Heart left ventricle (tissue), 16 donors: ENCODE results near the gene ABCB4. TPM values are rescaled to one million over a fixed set of nuclear protein-coding genes. Genes with fewer than 3 reads are reported as not detected.

Experiments used
- ATAC-seq, 4 donors: fragments of 200-7000 bp; cut with Tn5 transposase; one replicate each; pipeline ENCODE4 v1.9.1; 2020 to 2022; ENCODE audit warnings: moderate library complexity in 4 of 4, mild to moderate bottlenecking in 3 of 4, moderate number of reproducible peaks in 1 of 4
- DNase-seq, 5 donors: peaks; one replicate each; pipeline ENCODE4 v3.0.0-alpha.2; 2020
- H3K27ac ChIP-seq, 12 donors: fragments of 200-600 bp; sonication (generic) in 4 of 12; one replicate each; pipeline versions ENCODE4 v1.5.0 to v1.8.0; 2016 to 2022; ENCODE audit warnings: mild to moderate bottlenecking in 2 of 12
- H3K27me3 ChIP-seq, 9 donors: fragments of 200-600 bp; sonication (generic) in 2 of 9; one replicate each; pipeline versions ENCODE4 v1.5.1 to v1.8.0; 2016 to 2022; ENCODE audit warnings: mild to moderate bottlenecking in 3 of 9
- H3K36me3 ChIP-seq, 9 donors: fragments of 200-600 bp; sonication (generic) in 2 of 9; one replicate each; pipeline versions ENCODE4 v1.5.0 to v1.8.0; 2018 to 2022; ENCODE audit warnings: mild to moderate bottlenecking in 2 of 9
- H3K4me1 ChIP-seq, 12 donors: fragments of 200-600 bp; sonication (generic) in 4 of 12; one replicate each; pipeline versions ENCODE4 v1.5.0 to v1.8.0; 2016 to 2022; ENCODE audit warnings: mild to moderate bottlenecking in 3 of 12
- H3K4me3 ChIP-seq, 12 donors: fragments of 200-600 bp; sonication (generic) in 4 of 12; one replicate each; pipeline versions ENCODE4 v1.5.0 to v1.8.0; 2017 to 2022; ENCODE audit warnings: mild to moderate bottlenecking in 9 of 12, moderate library complexity in 4 of 12
- H3K9me3 ChIP-seq, 12 donors: fragments of 200-600 bp; sonication (generic) in 4 of 12; one replicate each; pipeline versions ENCODE4 v1.5.0 to v1.8.0; 2016 to 2022; ENCODE audit warnings: mild to moderate bottlenecking in 1 of 12
- CTCF ChIP-seq, 12 donors: fragments of 200-600 bp; sonication (generic) in 4 of 12; IDR thresholded peaks; one replicate each; pipeline versions ENCODE4 v1.5.0 to v1.8.0; 2018 to 2022; ENCODE audit warnings: antibody characterized with exemption in 12 of 12, mild to moderate bottlenecking in 5 of 12
- POLR2A ChIP-seq, 2 donors: fragments of 450-650 bp; IDR thresholded peaks; one replicate each; pipeline ENCODE4 v1.6.1; 2017; ENCODE audit warnings: antibody characterized with exemption in 2 of 2, mild to moderate bottlenecking in 2 of 2, moderate library complexity in 2 of 2
- WGBS, 4 donors: extraction: QIAGEN DNeasy Blood & Tissue Kit in 2 of 4; methylation state at CpG; one replicate each; pipeline versions ENCODE4 v1.1.5 to v1.1.7; 2013 to 2018; 5-methylcytosine and 5-hydroxymethylcytosine counted together
- intact Hi-C, 10 donors: fragments of 100-400 bp; cut with DNase I; formaldehyde crosslinking; loops; one replicate each; pipeline versions ENCODE4 v1.11.1 to v1.14.2; 2022
- polyA plus RNA-seq, 2 donors: library from polyadenylated mRNA; stranded (reverse); fragments of 200-250 nt; gene quantifications; one replicate each; pipeline ENCODE4 v1.2.3, GENCODE V29; 2013
- total RNA-seq, 9 donors: library from RNA; depleted of rRNA in 2 of 9; stranded (reverse); fragments of >200 nt in 2 of 9; fragmentation: NEBNext Ultra II Directional in 3 of 9; extraction: Animal tissue kit (Norgen Biotek cat#: 25700) in 3 of 9; gene quantifications; one replicate each; pipeline versions ENCODE4 v1.1.0 to v1.2.4, GENCODE V29; 2016 to 2023
- donor health status: ischemic (EF 13 %, LVEDD 7.1; RV severe dilation, severe dysfunction).
- donor health status: healthy with polysubstance abuse.
- donor health status: DM: no; HTN: yes; CAD: no.
- donor health status: DM: no; HTN: no; CAD: no.
- donor health status: ischemic (EF 25% LVEDD 6.9; RV normal size, moderate dysfunction).
- donor health status: ischemic (EF 25% LVEDD 5.7; RV mildly dilated, moderate dysfunction).
- donor health status: healthy.
- donor health status: DM: yes; HTN: yes; CAD: no.
- donor health status: ischemic (EF 35%, LVEDD 5.7; RV mildly dilated, moderate dysfunction).
- donor health status: nonischemic (EF 11% LVEDD 7.7; RV severe dilation, severe dysfunction).
- donor health status: DM: yes; HTN: yes; CAD: no.
- donor health status: PGD.
- donor health status: ischemic (EF 29% LVEDD 5.4; RV normal size, mild dysfunction).
- donor health status: nonischemic (EF 23%, LVEDD 6.1; RV moderate dilation, normal function).

Gene ABCB4
- total and polyA plus RNA-seq, 11 donors: 0.87 to 9.6 (median 6.8) TPM

GRCh38 chr7:87398446-87398845, 77.0 kb downstream of the ABCB4 start:
- no peaks in the 10 kb centered on the region for H3K27me3 ChIP-seq
- ATAC-seq (no peak), DNase-seq (no peak)
- no peak overlapping the region for H3K27ac ChIP-seq
- no peaks in the 10 kb centered on the region for H3K9me3 ChIP-seq
- WGBS, 4 donors: 92 to 97% (median 95%) methylated on average over 2 of the region's 2 CpGs
- intact Hi-C loops: no loop called here
- no peak overlapping the region for H3K4me3 ChIP-seq
- H3K36me3 ChIP-seq: peaks cover 0 to 78% (median 22%) of the 10 kb centered on the region in 9 donors
- no peak for TF ChIP-seq POLR2A (IDR thresholded peaks at IDR 0.05)
- no peak for TF ChIP-seq CTCF (IDR thresholded peaks at IDR 0.05)
- no peaks in the 10 kb centered on the region for H3K4me1 ChIP-seq

- Histone ChIP-seq H3K9me3 (no peaks in the 10 kb centered on the region), H3K4me1 (no peaks in the 10 kb centered on the region), H3K27me3 (no peaks in the 10 kb centered on the region), H3K36me3 (peaks cover 0 to 78% (median 33%) of the 10 kb centered on the region in 9 donors), H3K27ac (no peak overlapping the region), H3K4me3 (no peak overlapping the region)
- DNase-seq (no peak), ATAC-seq (no peak)
- intact Hi-C loops: no loop called here
- no peak for TF ChIP-seq CTCF (IDR thresholded peaks at IDR 0.05)
- no peak for TF ChIP-seq POLR2A (IDR thresholded peaks at IDR 0.05)
- WGBS, 4 donors: 88 to 100% (median 96%) methylated on average over 1 of the region's 1 CpG
These were observed 79.9 kb downstream of the ABCB4 start for GRCh38 chr7:87395442-87396020.

- WGBS, 4 donors: 88 to 92% (median 91%) methylated on average over 8 of the region's 8 CpGs
- ATAC-seq (no peak), DNase-seq (no peak)
- Histone ChIP-seq H3K4me1 (no peaks in the 10 kb centered on the region), H3K9me3 (no peaks in the 10 kb centered on the region), H3K27me3 (no peaks in the 10 kb centered on the region), H3K27ac (no peak overlapping the region), H3K36me3 (peaks cover 0 to 73% (median 30%) of the 10 kb centered on the region in 9 donors), H3K4me3 (no peak overlapping the region)
- intact Hi-C loops: no loop called here
- no peak for TF ChIP-seq CTCF (IDR thresholded peaks at IDR 0.05)
- TF ChIP-seq POLR2A (IDR thresholded peaks at IDR 0.05): no peak
These were observed 84.3 kb downstream of the ABCB4 start for GRCh38 chr7:87391020-87391701.

GRCh38 chr7:87380905-87381304, 94.6 kb downstream of the ABCB4 start:
- intact Hi-C loops: no loop called here
- no peak for TF ChIP-seq POLR2A (IDR thresholded peaks at IDR 0.05)
- no peak for TF ChIP-seq CTCF (IDR thresholded peaks at IDR 0.05)
- H3K4me3 ChIP-seq: no peak overlapping the region
- WGBS, 4 donors: 80 to 85% (median 81%) methylated on average over 5 of the region's 5 CpGs
- peaks cover 0 to 79% (median 18%) of the 10 kb centered on the region in 9 donors for H3K36me3 ChIP-seq
- H3K27ac ChIP-seq: no peak overlapping the region
- peaks cover 0 to 6% (median 0%) of the 10 kb centered on the region in 12 donors for H3K9me3 ChIP-seq
- H3K4me1 ChIP-seq: no peaks in the 10 kb centered on the region
- DNase-seq (no peak), ATAC-seq (no peak)
- no peaks in the 10 kb centered on the region for H3K27me3 ChIP-seq
